Effector memory CD4-positive, alpha-beta T cell (primary cell): Measurements from ENCODE around the gene PFDN6.

Experiments used
- DNase-seq, 3 donors: peaks; one replicate each; pipeline ENCODE4 v3.0.0-alpha.2; 2020
- H3K27ac ChIP-seq: 2 replicates; pipeline ENCODE4 v1.7.0; 2013; ENCODE audit warnings: mild to moderate bottlenecking, low read length, moderate library complexity; ENCODE audit not compliant: insufficient read depth, poor library complexity, severe bottlenecking
- H3K27me3 ChIP-seq: replicated peaks from 2 replicates; pipeline ENCODE4 v1.7.0; 2013; ENCODE audit warnings: mild to moderate bottlenecking, low read length; ENCODE audit not compliant: insufficient read depth, control insufficient read depth, poor library complexity, severe bottlenecking
- H3K36me3 ChIP-seq: 2 replicates; pipeline ENCODE4 v1.7.0; 2013; ENCODE audit warnings: mild to moderate bottlenecking, low read length, moderate library complexity; ENCODE audit not compliant: control insufficient read depth, insufficient read depth
- H3K4me1 ChIP-seq: 2 replicates; pipeline ENCODE4 v1.7.0; 2013; ENCODE audit warnings: low read length, mild to moderate bottlenecking; ENCODE audit not compliant: control insufficient read depth, insufficient read depth, poor library complexity, severe bottlenecking
- H3K4me3 ChIP-seq: 2 replicates; pipeline ENCODE4 v1.7.0; 2013; ENCODE audit warnings: low read length, low read depth, mild to moderate bottlenecking; ENCODE audit not compliant: insufficient read depth, poor library complexity, severe bottlenecking
- H3K9me3 ChIP-seq: 2 replicates; pipeline ENCODE4 v1.7.0; 2013; ENCODE audit warnings: mild to moderate bottlenecking, low read length, moderate library complexity; ENCODE audit not compliant: control insufficient read depth

The PFDN6 gene

DNA sequence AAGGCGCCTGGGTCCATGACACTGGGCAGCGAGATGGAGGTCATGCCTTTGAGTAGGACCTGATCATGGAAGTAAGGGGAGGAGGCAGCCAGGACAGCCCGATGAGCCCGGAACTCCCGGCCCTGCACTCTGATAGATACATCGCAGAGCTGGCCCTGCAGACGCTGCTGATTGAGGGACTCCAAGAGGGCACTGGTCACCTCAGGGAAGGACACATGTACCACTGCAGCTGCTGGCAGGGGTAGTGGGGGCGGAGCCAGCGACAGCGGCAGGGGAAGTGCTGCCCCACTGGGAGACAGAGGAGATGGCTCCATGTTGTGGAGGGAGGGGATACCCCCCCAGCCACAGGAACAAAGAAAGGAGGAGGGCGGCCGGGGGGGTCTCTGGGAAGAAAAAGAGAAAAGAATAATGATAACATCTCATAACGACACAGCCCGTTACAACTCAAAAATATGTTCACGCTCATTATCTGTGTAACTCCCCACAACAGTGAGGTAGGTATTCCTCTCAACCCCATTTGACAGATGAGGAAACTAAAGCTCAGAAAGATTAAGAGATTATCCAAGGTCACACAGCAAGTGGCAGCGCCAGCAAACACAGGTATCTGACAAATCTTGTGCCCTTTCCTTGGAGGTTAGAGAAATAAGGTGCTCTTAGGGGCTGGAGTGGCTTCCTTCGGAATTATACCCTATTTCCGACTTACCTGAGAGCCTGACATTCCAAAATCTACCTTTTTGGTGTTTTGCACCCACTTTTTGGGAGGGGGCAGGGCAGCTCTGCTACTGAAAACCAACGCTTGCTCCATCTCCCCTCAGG lies 27.4 kb downstream of the PFDN6 start:
- Histone ChIP-seq H3K27ac (peak overlapping the region; percentile 78), H3K27me3 (no peaks in the 10 kb centered on the region), H3K36me3 (peaks cover 27% of the 10 kb centered on the region), H3K4me1 (peaks cover 51% of the 10 kb centered on the region), H3K4me3 (peak overlapping the region; percentile 31), H3K9me3 (no peaks in the 10 kb centered on the region)
- DNase-seq = no peak

GRCh38 chr6:33317419-33317668 lies 27.9 kb downstream of the PFDN6 start:
- Histone ChIP-seq H3K27me3 (no peaks in the 10 kb centered on the region), H3K27ac (peak overlapping the region; percentile 78), H3K36me3 (peaks cover 27% of the 10 kb centered on the region), H3K4me3 (peak overlapping the region; percentile 75), H3K4me1 (peaks cover 48% of the 10 kb centered on the region), H3K9me3 (no peaks in the 10 kb centered on the region)
- DNase-seq = no peak

DNA sequence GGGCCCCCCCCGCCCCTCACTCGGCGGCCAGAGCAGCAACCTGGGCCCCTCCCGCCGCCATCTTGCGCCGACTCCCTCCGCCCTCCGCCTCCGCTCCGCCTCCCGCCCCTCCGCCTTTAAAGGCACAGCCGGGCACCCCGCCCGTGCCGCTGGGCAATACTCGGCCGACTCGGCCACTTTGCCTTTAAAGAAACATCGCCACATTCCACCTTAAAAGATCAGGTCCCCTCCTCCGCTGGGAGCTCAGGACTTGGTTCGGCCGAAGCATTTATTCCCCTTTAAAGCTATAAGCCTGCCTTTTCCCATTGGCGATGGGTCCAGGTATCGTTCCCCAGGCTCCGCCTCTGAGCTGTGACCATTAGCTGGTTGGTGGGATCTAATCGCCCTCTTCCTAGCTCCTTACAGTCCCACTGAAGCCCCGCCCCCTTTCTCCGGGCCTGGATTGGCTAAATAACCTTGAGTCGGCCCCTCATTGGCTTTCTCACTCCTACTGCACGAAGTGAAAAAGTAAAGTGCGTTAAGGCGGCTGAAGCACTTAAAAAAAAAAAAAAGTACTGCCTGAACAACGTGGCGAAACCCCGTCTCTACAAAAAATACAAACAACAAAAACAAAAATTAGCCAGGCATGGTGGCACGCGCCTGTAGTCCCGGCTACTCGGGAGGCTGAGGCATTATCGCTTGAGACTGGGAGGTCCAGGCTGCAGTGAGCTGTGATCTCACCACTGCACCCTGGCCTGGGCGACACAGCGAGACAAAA lies 28.4 kb downstream of the PFDN6 start, which contains the start of gene ZBTB22:
Gene ZBTB22 (minus strand): TSS at position 76 of the 757 bp plus-strand sequence. CDS start 828 bp downstream, outside the sequence.
- peak within 1 kb of the TSS; percentile 75 for H3K4me3 ChIP-seq
- H3K36me3 ChIP-seq = peaks cover 27% of the 10 kb centered on the region
- no peaks in the 10 kb centered on the region for H3K27me3 ChIP-seq
- H3K27ac ChIP-seq = peak within 1 kb of the TSS; percentile 78
- DNase-seq = peak; percentile 93 to 97 (median 93)
- H3K4me1 ChIP-seq = peaks cover 46% of the 10 kb centered on the region
- H3K9me3 ChIP-seq = no peaks in the 10 kb centered on the region

GRCh38 chr6:33318426-33319073 lies 29.1 kb downstream of the PFDN6 start:
- no peaks in the 10 kb centered on the region for H3K9me3 ChIP-seq
- no peak for DNase-seq
- peaks cover 27% of the 10 kb centered on the region for H3K36me3 ChIP-seq
- peak overlapping the region; percentile 75 for H3K4me3 ChIP-seq
- H3K27me3 ChIP-seq = no peaks in the 10 kb centered on the region
- H3K27ac ChIP-seq = peak overlapping the region; percentile 78
- H3K4me1 ChIP-seq = peaks cover 49% of the 10 kb centered on the region

DNA sequence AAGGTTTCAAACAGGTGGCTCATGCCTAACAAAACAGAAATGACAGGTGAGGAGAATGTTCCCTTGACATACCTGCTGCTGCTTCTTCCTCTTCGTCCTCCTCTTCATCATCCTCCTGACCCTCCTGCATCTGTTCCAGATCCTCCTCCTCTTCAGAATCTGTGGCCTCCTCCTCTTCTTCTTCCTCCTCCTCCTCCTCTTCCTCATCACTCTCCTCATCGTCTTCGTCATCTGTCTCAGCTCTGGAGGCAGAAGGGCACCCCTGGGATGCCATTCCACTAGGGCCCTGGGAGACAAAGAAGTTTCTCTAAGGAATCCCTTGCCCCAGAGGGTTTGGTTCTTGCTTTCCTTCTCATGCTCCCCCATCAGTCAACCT lies 30.5 kb downstream of the PFDN6 start:
- no peaks in the 10 kb centered on the region for H3K9me3 ChIP-seq
- H3K27me3 ChIP-seq = no peaks in the 10 kb centered on the region
- no peak overlapping the region for H3K4me3 ChIP-seq
- H3K27ac ChIP-seq = peak overlapping the region; percentile 14
- peaks cover 27% of the 10 kb centered on the region for H3K36me3 ChIP-seq
- peaks cover 47% of the 10 kb centered on the region for H3K4me1 ChIP-seq
- DNase-seq = no peak

DNA sequence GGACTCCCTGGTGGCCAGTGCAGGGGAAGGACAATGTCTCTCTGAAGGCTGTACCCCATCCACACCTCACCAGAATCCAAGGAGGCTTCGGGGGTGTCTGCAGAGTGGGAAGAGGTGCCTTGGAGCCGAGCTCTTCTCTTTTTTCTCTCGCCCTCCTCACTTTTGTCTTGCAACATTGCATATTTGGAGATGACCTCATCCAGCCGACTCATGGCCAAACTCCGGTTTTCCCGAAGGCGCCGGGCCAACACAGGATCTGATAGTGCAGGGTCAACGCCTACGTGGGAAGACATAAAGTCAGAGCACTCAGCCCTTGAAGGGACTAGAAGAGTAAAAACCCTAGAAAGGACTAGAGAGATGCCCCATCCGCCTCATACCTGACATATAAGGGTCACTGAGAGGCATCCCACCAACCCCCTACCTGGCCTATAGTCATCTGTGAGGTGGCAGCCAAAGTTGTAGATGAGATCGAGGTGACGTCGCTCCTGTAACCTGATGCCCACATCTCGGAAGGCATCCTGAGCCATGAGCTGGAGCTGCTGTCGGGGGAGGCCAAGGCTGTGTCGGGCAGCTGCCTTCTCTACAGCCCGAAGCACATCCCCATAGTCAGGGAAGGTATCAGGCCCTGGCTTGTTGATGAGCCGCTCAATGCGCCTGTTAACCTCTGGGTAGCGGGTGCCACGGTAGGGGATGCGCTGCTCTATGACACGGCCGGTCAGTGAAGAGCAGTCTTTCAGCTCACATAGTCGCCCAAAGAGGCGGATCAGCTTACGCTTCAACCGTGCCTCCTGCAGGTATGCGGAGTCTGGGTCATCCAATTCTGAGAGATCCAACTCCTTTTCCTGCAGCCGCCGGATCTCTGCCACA lies 31.1 kb downstream of the PFDN6 start:
- H3K4me1 ChIP-seq = peaks cover 41% of the 10 kb centered on the region
- H3K27me3 ChIP-seq = no peaks in the 10 kb centered on the region
- H3K4me3 ChIP-seq = no peak overlapping the region
- peak overlapping the region; percentile 84 for H3K27ac ChIP-seq
- DNase-seq = no peak
- H3K9me3 ChIP-seq = no peaks in the 10 kb centered on the region
- peaks cover 27% of the 10 kb centered on the region for H3K36me3 ChIP-seq

- Histone ChIP-seq H3K36me3 (peaks cover 27% of the 10 kb centered on the region), H3K27me3 (no peaks in the 10 kb centered on the region), H3K27ac (peak overlapping the region; percentile 84), H3K4me1 (peaks cover 41% of the 10 kb centered on the region), H3K4me3 (no peak overlapping the region), H3K9me3 (no peaks in the 10 kb centered on the region)
- DNase-seq = no peak
These were observed 31.8 kb downstream of the PFDN6 start for GRCh38 chr6:33321227-33321626.

GRCh38 chr6:33323623-33323948 lies 34.2 kb downstream of the PFDN6 start:
- Histone ChIP-seq H3K36me3 (peaks cover 26% of the 10 kb centered on the region), H3K27ac (peak overlapping the region; percentile 84), H3K4me3 (peak overlapping the region; percentile 89), H3K9me3 (no peaks in the 10 kb centered on the region), H3K27me3 (no peaks in the 10 kb centered on the region), H3K4me1 (peaks cover 35% of the 10 kb centered on the region)
- no peak for DNase-seq

GRCh38 chr6:33324125-33324524 lies 34.7 kb downstream of the PFDN6 start:
- peaks cover 30% of the 10 kb centered on the region for H3K4me1 ChIP-seq
- DNase-seq = no peak
- H3K36me3 ChIP-seq = peaks cover 20% of the 10 kb centered on the region
- peak overlapping the region; percentile 89 for H3K4me3 ChIP-seq
- H3K27ac ChIP-seq = peak overlapping the region; percentile 84
- H3K9me3 ChIP-seq = no peaks in the 10 kb centered on the region
- H3K27me3 ChIP-seq = no peaks in the 10 kb centered on the region
